IPS-15b (cell line): ENCODE results near the gene TMEM204.

Source experiments
- H3K27me3 ChIP-seq: one replicate; pipeline ENCODE4 v1.6.1; 2013; ENCODE audit warnings: low read length; ENCODE audit not compliant: control insufficient read depth, insufficient read depth
- H3K36me3 ChIP-seq: one replicate; pipeline ENCODE4 v1.6.1; 2013; ENCODE audit warnings: low read length; ENCODE audit not compliant: control insufficient read depth, insufficient read depth
- H3K4me1 ChIP-seq: one replicate; pipeline ENCODE4 v1.6.1; 2013; ENCODE audit warnings: mild to moderate bottlenecking, low read length; ENCODE audit not compliant: control insufficient read depth, insufficient read depth
- H3K4me3 ChIP-seq: one replicate; pipeline ENCODE4 v1.5.1; 2013; ENCODE audit warnings: low read depth, low read length
- H3K9ac ChIP-seq: one replicate; pipeline ENCODE4 v1.6.1; 2013; ENCODE audit warnings: low read depth, mild to moderate bottlenecking, low read length
- H3K9me3 ChIP-seq: one replicate; pipeline ENCODE4 v1.6.1; 2013; ENCODE audit warnings: mild to moderate bottlenecking, low read length; ENCODE audit not compliant: control insufficient read depth, insufficient read depth

TMEM204 gene

DNA sequence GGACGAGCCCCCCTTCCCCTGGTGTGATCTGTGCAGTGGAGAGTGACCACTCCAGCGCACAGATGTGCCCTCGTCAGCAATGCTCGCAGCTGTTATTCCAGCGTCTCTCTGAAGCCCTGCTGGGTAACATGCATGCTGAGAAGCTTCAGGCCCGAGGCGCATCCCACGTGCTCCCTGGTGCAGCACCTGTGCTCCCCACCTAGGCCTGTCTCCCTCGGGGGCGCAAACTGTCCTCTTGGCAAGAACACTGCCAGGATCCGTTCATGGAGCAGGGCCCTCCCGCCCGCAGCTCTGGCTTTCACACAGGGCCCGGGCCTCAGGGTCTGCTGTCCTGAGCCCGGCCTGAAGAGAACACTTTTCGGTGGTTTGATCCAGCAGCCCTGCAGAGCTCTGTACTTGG, 13.0 kb downstream of the TMEM204 start:
- no peak overlapping the region for H3K9ac ChIP-seq
- H3K4me3 ChIP-seq = no peak overlapping the region
- H3K9me3 ChIP-seq = no peaks in the 10 kb centered on the region
- no peaks in the 10 kb centered on the region for H3K27me3 ChIP-seq
- peaks cover 5% of the 10 kb centered on the region for H3K36me3 ChIP-seq
- H3K4me1 ChIP-seq = no peaks in the 10 kb centered on the region

DNA sequence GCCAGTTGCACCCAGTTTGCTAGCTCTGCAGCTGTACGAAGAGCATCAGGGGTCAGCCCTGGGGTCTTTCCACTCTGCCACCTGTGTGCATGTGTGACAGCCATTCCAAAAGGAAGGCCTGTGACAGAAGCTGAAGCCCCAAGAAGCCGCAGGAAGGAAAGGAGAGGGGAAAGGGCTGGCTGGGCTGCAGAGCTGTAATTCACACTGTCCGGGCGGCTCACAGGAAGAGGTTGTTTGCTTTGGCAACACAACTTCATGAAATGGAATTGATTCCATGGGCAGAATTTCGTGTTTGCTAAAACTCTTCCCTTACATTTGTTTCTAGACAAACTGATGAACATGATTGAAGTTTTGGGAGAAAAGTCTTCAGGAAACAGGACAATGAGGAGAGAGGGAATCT, 14.8 kb downstream of the TMEM204 start:
- Histone ChIP-seq H3K9me3 (no peaks in the 10 kb centered on the region), H3K4me3 (no peak overlapping the region), H3K27me3 (no peaks in the 10 kb centered on the region), H3K9ac (no peak overlapping the region), H3K4me1 (no peaks in the 10 kb centered on the region), H3K36me3 (peaks cover 2% of the 10 kb centered on the region)

DNA sequence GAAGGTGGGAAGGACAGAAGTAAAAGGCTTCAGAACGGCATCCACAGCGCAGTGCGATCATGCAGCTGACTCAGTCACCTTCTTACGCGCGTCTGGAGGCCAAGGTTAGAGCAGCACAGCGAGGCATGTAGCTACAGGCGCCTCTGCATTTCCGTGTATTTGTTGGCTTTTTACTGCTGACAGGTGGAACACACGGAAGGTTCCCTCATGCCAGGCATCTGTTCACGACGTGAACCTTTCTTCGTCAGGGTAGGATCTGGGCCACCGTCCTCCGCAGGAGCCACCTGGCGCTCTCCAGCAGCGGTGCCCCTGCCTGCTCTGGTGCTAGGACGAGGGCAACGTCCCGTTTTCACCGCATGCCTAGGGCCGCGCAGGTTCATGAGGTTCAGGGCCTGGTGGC, 15.3 kb downstream of the TMEM204 start:
- Histone ChIP-seq H3K4me1 (no peaks in the 10 kb centered on the region), H3K9me3 (no peaks in the 10 kb centered on the region), H3K27me3 (no peaks in the 10 kb centered on the region), H3K9ac (no peak overlapping the region), H3K36me3 (peaks cover 2% of the 10 kb centered on the region), H3K4me3 (no peak overlapping the region)

DNA sequence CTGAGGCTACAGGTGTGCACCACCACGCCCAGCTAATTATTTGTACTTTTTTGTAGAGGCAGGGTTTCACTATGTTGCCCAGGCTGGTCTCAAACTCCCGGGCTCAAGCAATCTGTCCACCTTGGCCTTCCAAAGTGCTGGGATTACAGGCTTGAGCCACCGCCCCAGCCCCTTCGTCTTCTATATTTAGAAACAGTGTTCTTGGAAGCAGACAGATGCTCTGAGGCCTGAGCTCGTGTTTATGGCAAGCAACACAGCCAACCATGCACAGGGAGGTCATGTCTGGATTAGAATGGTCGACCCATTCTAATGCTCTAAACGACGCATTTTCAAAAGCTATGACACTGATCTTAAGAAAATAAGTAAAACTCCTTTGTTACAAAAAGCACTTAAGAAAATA, 16.6 kb downstream of the TMEM204 start:
- Histone ChIP-seq H3K4me1 (no peaks in the 10 kb centered on the region), H3K4me3 (no peak overlapping the region), H3K9ac (no peak overlapping the region), H3K36me3 (peaks cover 2% of the 10 kb centered on the region), H3K27me3 (no peaks in the 10 kb centered on the region), H3K9me3 (no peaks in the 10 kb centered on the region)

- Histone ChIP-seq H3K36me3 (peaks cover 2% of the 10 kb centered on the region), H3K9ac (no peak overlapping the region), H3K9me3 (no peaks in the 10 kb centered on the region), H3K4me3 (no peak overlapping the region), H3K27me3 (no peaks in the 10 kb centered on the region), H3K4me1 (no peaks in the 10 kb centered on the region)
Measured at GRCh38 chr16:1550696-1551095, 17.2 kb downstream of the TMEM204 start.

GRCh38 chr16:1551166-1551565, 17.7 kb downstream of the TMEM204 start:
- H3K9me3 ChIP-seq = no peaks in the 10 kb centered on the region
- peaks cover 2% of the 10 kb centered on the region for H3K36me3 ChIP-seq
- H3K9ac ChIP-seq = no peak overlapping the region
- no peaks in the 10 kb centered on the region for H3K27me3 ChIP-seq
- H3K4me3 ChIP-seq = no peak overlapping the region
- no peaks in the 10 kb centered on the region for H3K4me1 ChIP-seq

- Histone ChIP-seq H3K27me3 (no peaks in the 10 kb centered on the region), H3K4me3 (no peak overlapping the region), H3K4me1 (no peaks in the 10 kb centered on the region), H3K36me3 (peaks cover 2% of the 10 kb centered on the region), H3K9me3 (no peaks in the 10 kb centered on the region), H3K9ac (no peak overlapping the region)
Measured at GRCh38 chr16:1552129-1552528, 18.7 kb downstream of the TMEM204 start.

DNA sequence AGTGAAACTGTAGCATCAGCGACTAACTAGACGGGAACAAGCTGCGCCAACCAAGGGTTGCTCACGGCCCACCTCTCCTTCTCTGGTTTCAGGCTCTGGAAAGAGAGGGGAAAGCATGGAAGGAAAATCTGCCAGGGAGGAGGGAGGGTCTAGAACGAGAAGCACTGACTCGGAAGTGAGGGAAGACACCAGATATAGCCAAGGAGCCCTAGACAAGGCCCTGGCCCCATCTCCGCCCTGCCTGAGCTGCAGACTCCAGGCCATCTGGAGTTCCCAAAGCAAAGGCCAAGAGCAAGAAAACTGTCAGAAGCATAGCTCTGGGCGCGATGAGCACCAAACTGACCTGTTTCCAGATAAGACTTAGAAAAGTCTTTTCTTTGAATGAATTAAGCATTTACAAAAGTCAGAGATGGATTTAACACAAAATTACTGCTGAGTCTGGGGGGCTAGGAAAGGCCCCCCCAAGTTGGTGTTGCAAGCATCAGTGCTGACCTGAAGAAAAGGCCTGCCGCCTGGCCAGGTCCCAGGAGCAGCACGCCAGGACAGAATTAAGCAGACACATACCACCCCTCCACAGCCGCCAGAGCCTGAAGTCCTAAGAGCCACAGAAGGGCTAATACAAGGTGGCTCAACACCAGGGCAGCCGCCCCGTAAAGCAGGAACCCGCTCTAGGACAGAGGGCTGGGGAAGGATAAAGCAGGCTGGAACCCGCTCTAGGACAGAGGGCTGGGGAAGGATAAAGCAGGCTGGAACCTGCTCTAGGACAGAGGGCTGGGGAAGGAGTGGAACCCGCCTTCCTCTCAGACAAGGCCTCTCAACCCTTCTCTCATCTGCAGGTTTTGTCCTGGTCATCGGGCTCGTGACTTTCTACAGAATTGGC, 20.7 kb downstream of the TMEM204 start:
- H3K9me3 ChIP-seq = no peaks in the 10 kb centered on the region
- no peak overlapping the region for H3K4me3 ChIP-seq
- H3K4me1 ChIP-seq = no peaks in the 10 kb centered on the region
- H3K9ac ChIP-seq = no peak overlapping the region
- H3K27me3 ChIP-seq = no peaks in the 10 kb centered on the region
- peaks cover 4% of the 10 kb centered on the region for H3K36me3 ChIP-seq

DNA sequence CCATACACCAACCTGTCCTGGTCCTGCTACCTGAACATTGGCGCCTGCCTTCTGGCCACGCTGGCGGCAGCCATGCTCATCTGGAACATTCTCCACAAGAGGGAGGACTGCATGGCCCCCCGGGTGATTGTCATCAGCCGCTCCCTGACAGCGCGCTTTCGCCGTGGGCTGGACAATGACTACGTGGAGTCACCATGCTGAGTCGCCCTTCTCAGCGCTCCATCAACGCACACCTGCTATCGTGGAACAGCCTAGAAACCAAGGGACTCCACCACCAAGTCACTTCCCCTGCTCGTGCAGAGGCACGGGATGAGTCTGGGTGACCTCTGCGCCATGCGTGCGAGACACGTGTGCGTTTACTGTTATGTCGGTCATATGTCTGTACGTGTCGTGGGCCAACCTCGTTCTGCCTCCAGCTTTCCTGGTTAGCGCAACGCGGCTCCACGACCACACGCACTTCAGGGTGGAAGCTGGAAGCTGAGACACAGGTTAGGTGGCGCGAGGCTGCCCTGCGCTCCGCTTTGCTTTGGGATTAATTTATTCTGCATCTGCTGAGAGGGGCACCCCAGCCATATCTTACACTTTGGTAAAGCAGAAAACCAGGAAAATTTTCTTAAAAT, 21.5 kb downstream of the TMEM204 start:
- Histone ChIP-seq H3K27me3 (no peaks in the 10 kb centered on the region), H3K4me3 (no peak overlapping the region), H3K36me3 (peaks cover 8% of the 10 kb centered on the region), H3K4me1 (no peaks in the 10 kb centered on the region), H3K9me3 (no peaks in the 10 kb centered on the region), H3K9ac (no peak overlapping the region)

- Histone ChIP-seq H3K9me3 (no peaks in the 10 kb centered on the region), H3K36me3 (peaks cover 12% of the 10 kb centered on the region), H3K4me3 (no peak overlapping the region), H3K27me3 (no peaks in the 10 kb centered on the region), H3K9ac (no peak overlapping the region), H3K4me1 (no peaks in the 10 kb centered on the region)
Measured at GRCh38 chr16:1556254-1556653, 22.8 kb downstream of the TMEM204 start.

DNA sequence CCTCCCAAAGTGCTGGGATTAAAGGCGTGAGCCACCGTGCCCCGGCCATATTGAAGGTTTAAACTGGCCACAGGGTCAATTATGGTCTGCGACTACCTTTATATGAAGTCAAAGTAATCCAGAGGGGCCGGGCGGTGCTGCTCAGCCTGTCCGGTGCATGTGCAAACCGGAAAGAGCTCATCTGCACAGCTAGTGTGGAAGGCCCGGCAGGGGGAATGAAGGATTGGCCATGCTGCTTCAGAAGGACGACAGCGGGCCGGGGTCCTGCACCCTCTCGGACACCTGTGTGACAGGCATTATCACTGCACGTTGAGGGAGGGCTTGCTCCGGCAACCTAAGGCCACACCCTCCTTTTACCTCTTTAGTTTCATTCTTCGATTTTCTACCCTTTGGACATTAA, 23.6 kb downstream of the TMEM204 start:
- Histone ChIP-seq H3K27me3 (no peaks in the 10 kb centered on the region), H3K4me3 (no peak overlapping the region), H3K36me3 (peaks cover 10% of the 10 kb centered on the region), H3K9me3 (no peaks in the 10 kb centered on the region), H3K9ac (no peak overlapping the region), H3K4me1 (no peaks in the 10 kb centered on the region)

- Histone ChIP-seq H3K9ac (no peak overlapping the region), H3K4me1 (no peaks in the 10 kb centered on the region), H3K27me3 (no peaks in the 10 kb centered on the region), H3K36me3 (peaks cover 10% of the 10 kb centered on the region), H3K4me3 (no peak overlapping the region), H3K9me3 (no peaks in the 10 kb centered on the region)
Measured at GRCh38 chr16:1557576-1557975, 24.1 kb downstream of the TMEM204 start.
